Measurements from ENCODE around the gene HNF4A. TPM values are rescaled to one million over a fixed set of nuclear protein-coding genes. Genes with fewer than 3 reads are reported as not detected.

Gene HNF4A
- total RNA-seq, 1 donor from 2014 or later = not detected

DNA sequence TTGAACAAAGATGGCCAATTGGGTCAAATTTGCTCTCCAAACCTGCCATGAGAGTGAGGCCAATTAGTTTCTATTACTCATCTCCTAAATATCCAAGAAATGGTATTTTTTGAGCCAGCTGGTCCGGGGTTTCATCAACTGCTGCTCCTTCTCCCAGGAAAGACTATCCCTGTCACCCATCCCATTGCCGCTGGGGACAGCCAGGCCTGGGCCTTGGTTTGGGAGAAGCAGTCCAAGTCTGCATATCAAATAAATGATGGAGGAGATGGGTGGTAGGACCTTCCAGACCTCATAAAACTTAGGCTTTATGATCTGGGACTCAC lies 73.5 kb downstream of the HNF4A start:
- H3K9me3 ChIP-seq (ENCODE audit: control insufficient read depth in 3 of 3, low read length in 3 of 3) = no peaks in the 10 kb centered on the region
- peaks cover 11 to 20% (median 13%) of the 10 kb centered on the region in 3 donors for H3K27me3 ChIP-seq (ENCODE audit: control insufficient read depth in 3 of 3, insufficient read depth in 3 of 3, low read length in 3 of 3)

DNA sequence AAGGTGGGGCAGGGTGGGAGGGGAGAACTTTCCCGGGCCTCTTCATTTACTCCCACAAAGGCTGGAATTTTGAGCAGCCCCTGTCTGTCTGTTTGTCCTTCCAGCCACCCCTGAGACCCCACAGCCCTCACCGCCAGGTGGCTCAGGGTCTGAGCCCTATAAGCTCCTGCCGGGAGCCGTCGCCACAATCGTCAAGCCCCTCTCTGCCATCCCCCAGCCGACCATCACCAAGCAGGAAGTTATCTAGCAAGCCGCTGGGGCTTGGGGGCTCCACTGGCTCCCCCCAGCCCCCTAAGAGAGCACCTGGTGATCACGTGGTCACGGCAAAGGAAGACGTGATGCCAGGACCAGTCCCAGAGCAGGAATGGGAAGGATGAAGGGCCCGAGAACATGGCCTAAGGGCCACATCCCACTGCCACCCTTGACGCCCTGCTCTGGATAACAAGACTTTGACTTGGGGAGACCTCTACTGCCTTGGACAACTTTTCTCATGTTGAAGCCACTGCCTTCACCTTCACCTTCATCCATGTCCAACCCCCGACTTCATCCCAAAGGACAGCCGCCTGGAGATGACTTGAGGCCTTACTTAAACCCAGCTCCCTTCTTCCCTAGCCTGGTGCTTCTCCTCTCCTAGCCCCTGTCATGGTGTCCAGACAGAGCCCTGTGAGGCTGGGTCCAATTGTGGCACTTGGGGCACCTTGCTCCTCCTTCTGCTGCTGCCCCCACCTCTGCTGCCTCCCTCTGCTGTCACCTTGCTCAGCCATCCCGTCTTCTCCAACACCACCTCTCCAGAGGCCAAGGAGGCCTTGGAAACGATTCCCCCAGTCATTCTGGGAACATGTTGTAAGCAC lies 74.1 kb downstream of the HNF4A start:
- Histone ChIP-seq H3K4me1 (ENCODE audit: control insufficient read depth in 3 of 3, insufficient read depth in 3 of 3, low read length in 3 of 3) (no peaks in the 10 kb centered on the region), H3K4me3 (ENCODE audit: low read length in 3 of 3) (no peak overlapping the region), H3K27ac (ENCODE audit: low read depth, low read length) (no peak overlapping the region), H3K36me3 (ENCODE audit: control insufficient read depth in 3 of 3, insufficient read depth in 3 of 3, low read length in 3 of 3) (no peaks in the 10 kb centered on the region), H3K9me3 (ENCODE audit: control insufficient read depth in 3 of 3, low read length in 3 of 3) (no peaks in the 10 kb centered on the region), H3K27me3 (ENCODE audit: control insufficient read depth in 3 of 3, insufficient read depth in 3 of 3, low read length in 3 of 3) (peaks cover 10 to 14% (median 10%) of the 10 kb centered on the region in 3 donors), H3K9ac (ENCODE audit: low read depth in 1 of 3, low read length in 3 of 3) (no peak overlapping the region)

More for the DNA sequence above, 73.5 kb downstream of the HNF4A start:
- Histone ChIP-seq H3K4me1 (ENCODE audit: control insufficient read depth in 3 of 3, insufficient read depth in 3 of 3, low read length in 3 of 3) (no peaks in the 10 kb centered on the region), H3K9ac (ENCODE audit: low read depth in 1 of 3, low read length in 3 of 3) (no peak overlapping the region), H3K36me3 (ENCODE audit: control insufficient read depth in 3 of 3, insufficient read depth in 3 of 3, low read length in 3 of 3) (no peaks in the 10 kb centered on the region), H3K27ac (ENCODE audit: low read depth, low read length) (no peak overlapping the region), H3K4me3 (ENCODE audit: low read length in 3 of 3) (no peak overlapping the region)

DNA sequence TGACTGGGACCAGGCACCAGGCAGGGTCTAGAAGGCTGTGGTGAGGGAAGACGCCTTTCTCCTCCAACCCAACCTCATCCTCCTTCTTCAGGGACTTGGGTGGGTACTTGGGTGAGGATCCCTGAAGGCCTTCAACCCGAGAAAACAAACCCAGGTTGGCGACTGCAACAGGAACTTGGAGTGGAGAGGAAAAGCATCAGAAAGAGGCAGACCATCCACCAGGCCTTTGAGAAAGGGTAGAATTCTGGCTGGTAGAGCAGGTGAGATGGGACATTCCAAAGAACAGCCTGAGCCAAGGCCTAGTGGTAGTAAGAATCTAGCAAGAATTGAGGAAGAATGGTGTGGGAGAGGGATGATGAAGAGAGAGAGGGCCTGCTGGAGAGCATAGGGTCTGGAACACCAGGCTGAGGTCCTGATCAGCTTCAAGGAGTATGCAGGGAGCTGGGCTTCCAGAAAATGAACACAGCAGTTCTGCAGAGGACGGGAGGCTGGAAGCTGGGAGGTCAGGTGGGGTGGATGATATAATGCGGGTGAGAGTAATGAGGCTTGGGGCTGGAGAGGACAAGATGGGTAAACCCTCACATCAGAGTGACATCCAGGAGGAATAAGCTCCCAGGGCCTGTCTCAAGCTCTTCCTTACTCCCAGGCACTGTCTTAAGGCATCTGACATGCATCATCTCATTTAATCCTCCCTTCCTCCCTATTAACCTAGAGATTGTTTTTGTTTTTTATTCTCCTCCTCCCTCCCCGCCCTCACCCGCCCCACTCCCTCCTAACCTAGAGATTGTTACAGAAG lies 75.0 kb downstream of the HNF4A start:
- no peak overlapping the region for H3K9ac ChIP-seq (ENCODE audit: low read depth in 1 of 3, low read length in 3 of 3)
- no peaks in the 10 kb centered on the region for H3K36me3 ChIP-seq (ENCODE audit: control insufficient read depth in 3 of 3, insufficient read depth in 3 of 3, low read length in 3 of 3)
- no peaks in the 10 kb centered on the region for H3K4me1 ChIP-seq (ENCODE audit: control insufficient read depth in 3 of 3, insufficient read depth in 3 of 3, low read length in 3 of 3)
- H3K27me3 ChIP-seq (ENCODE audit: control insufficient read depth in 3 of 3, insufficient read depth in 3 of 3, low read length in 3 of 3) = peaks cover 10 to 14% (median 10%) of the 10 kb centered on the region in 3 donors
- H3K4me3 ChIP-seq (ENCODE audit: low read length in 3 of 3) = no peak overlapping the region
- H3K27ac ChIP-seq (ENCODE audit: low read depth, low read length) = no peak overlapping the region
- no peaks in the 10 kb centered on the region for H3K9me3 ChIP-seq (ENCODE audit: control insufficient read depth in 3 of 3, low read length in 3 of 3)

DNA sequence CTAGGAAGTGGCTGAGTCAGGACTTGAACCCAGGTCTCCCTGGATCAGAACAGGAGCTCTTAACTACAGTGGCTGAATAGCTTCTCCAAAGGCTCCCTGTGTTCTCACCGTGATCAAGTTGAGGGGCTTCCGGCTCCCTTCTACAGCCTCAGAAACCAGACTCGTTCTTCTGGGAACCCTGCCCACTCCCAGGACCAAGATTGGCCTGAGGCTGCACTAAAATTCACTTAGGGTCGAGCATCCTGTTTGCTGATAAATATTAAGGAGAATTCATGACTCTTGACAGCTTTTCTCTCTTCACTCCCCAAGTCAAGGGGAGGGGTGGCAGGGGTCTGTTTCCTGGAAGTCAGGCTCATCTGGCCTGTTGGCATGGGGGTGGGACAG lies 75.6 kb downstream of the HNF4A start:
- H3K4me1 ChIP-seq (ENCODE audit: control insufficient read depth in 3 of 3, insufficient read depth in 3 of 3, low read length in 3 of 3) = no peaks in the 10 kb centered on the region
- H3K36me3 ChIP-seq (ENCODE audit: control insufficient read depth in 3 of 3, insufficient read depth in 3 of 3, low read length in 3 of 3) = no peaks in the 10 kb centered on the region
- H3K9me3 ChIP-seq (ENCODE audit: control insufficient read depth in 3 of 3, low read length in 3 of 3) = no peaks in the 10 kb centered on the region
- H3K4me3 ChIP-seq (ENCODE audit: low read length in 3 of 3) = no peak overlapping the region
- H3K27ac ChIP-seq (ENCODE audit: low read depth, low read length) = no peak overlapping the region
- H3K27me3 ChIP-seq (ENCODE audit: control insufficient read depth in 3 of 3, insufficient read depth in 3 of 3, low read length in 3 of 3) = peaks cover 10 to 14% (median 10%) of the 10 kb centered on the region in 3 donors
- no peak overlapping the region for H3K9ac ChIP-seq (ENCODE audit: low read depth in 1 of 3, low read length in 3 of 3)

DNA sequence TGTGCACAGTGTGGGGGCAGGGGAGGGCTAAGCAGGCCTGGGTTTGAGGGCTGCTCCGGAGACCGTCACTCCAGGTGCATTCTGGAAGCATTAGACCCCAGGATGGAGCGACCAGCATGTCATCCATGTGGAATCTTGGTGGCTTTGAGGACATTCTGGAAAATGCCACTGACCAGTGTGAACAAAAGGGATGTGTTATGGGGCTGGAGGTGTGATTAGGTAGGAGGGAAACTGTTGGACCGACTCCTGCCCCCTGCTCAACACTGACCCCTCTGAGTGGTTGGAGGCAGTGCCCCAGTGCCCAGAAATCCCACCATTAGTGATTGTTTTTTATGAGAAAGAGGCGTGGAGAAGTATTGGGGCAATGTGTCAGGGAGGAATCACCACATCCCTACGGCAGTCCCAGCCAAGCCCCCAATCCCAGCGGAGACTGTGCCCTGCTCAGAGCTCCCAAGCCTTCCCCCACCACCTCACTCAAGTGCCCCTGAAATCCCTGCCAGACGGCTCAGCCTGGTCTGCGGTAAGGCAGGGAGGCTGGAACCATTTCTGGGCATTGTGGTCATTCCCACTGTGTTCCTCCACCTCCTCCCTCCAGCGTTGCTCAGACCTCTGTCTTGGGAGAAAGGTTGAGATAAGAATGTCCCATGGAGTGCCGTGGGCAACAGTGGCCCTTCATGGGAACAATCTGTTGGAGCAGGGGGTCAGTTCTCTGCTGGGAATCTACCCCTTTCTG lies 76.2 kb downstream of the HNF4A start:
- H3K4me1 ChIP-seq (ENCODE audit: control insufficient read depth in 3 of 3, insufficient read depth in 3 of 3, low read length in 3 of 3) = no peaks in the 10 kb centered on the region
- H3K27ac ChIP-seq (ENCODE audit: low read depth, low read length) = no peak overlapping the region
- peaks cover 10 to 14% (median 10%) of the 10 kb centered on the region in 3 donors for H3K27me3 ChIP-seq (ENCODE audit: control insufficient read depth in 3 of 3, insufficient read depth in 3 of 3, low read length in 3 of 3)
- no peaks in the 10 kb centered on the region for H3K36me3 ChIP-seq (ENCODE audit: control insufficient read depth in 3 of 3, insufficient read depth in 3 of 3, low read length in 3 of 3)
- no peak overlapping the region for H3K4me3 ChIP-seq (ENCODE audit: low read length in 3 of 3)
- H3K9me3 ChIP-seq (ENCODE audit: control insufficient read depth in 3 of 3, low read length in 3 of 3) = no peaks in the 10 kb centered on the region
- no peak overlapping the region for H3K9ac ChIP-seq (ENCODE audit: low read depth in 1 of 3, low read length in 3 of 3)

DNA sequence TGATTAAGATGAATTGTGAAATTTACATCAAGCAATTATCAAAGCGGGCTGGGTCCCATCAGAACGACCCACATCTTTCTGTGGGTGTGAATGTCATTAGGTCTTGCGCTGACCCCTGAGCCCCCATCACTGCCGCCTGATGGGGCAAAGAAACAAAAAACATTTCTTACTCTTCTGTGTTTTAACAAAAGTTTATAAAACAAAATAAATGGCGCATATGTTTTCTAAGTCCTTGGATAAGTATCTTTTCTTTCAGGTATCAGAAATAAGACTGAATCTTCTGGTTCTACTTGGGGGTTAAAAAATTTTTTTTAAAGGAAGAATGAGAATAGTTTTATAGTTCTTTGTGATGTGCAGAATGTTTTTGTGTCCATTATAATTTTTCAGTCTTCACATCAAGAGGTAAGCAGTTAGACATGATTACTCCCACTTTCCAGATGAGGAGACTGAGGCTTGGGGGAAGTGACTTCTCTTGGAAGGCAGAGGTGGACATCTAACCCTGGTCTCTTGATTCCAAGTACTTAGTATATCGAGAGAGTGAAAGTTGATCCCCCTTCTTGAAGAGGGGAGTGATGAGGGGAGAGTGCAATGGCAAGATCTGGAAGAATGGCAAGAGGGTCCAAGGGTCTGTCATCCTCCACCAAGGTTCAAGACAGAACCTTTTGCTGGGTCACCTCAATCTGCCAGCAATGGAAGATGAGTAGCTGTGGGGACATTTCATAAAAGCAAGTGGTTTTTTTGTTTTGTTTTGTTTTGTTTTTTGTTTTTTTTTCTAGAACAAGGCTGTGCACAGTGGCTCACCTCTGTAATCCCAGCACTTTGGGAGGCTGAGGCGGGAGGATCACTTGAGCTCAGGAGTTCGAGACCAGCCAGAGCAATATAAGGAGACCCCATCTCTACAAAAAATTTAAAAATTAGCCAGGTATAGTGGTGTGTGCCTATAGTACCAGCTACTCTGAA lies 77.4 kb downstream of the HNF4A start:
- H3K4me3 ChIP-seq (ENCODE audit: low read length in 3 of 3) = no peak overlapping the region
- no peak overlapping the region for H3K9ac ChIP-seq (ENCODE audit: low read depth in 1 of 3, low read length in 3 of 3)
- H3K4me1 ChIP-seq (ENCODE audit: control insufficient read depth in 3 of 3, insufficient read depth in 3 of 3, low read length in 3 of 3) = no peaks in the 10 kb centered on the region
- H3K27me3 ChIP-seq (ENCODE audit: control insufficient read depth in 3 of 3, insufficient read depth in 3 of 3, low read length in 3 of 3) = peaks cover 10 to 14% (median 10%) of the 10 kb centered on the region in 3 donors
- H3K36me3 ChIP-seq (ENCODE audit: control insufficient read depth in 3 of 3, insufficient read depth in 3 of 3, low read length in 3 of 3) = no peaks in the 10 kb centered on the region
- H3K27ac ChIP-seq (ENCODE audit: low read depth, low read length) = no peak overlapping the region
- no peaks in the 10 kb centered on the region for H3K9me3 ChIP-seq (ENCODE audit: control insufficient read depth in 3 of 3, low read length in 3 of 3)

DNA sequence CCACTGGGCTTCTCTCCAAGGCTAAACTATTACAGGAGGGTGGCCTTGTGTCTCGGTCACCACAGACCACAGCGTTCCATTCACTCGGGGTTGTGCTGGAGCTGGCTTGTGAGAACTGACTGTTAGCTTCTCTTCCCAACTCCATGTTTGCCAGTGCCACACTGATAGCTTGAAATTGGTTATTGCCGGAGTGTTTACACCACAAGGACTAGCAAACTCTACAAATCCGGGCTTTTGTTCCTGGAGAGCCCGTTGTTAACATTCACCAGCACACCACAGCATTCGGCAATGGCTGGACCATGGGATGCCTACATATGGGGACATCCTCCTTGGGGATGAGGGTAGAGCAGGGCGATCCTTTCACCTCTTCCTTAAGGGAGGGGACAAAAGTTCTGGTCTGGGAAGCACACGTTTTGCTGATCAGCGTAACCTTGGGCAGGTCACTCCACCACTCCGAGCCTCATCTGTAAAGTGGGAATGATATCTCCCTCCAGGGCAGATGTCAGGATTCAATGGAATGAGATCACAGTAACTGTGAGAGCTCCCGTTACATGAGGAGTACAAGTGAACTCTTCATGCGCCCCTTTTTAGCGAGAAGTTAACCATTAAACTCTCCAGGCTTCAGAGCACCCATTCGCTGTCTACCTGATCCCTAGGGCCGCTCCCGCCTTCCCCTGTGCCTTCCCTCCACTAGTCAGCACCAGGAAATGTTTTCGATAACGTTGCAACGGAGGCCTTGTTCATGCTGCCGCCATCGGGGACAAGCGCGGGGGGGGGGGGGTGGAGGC lies 78.4 kb downstream of the HNF4A start:
- no peaks in the 10 kb centered on the region for H3K9me3 ChIP-seq (ENCODE audit: control insufficient read depth in 3 of 3, low read length in 3 of 3)
- H3K36me3 ChIP-seq (ENCODE audit: control insufficient read depth in 3 of 3, insufficient read depth in 3 of 3, low read length in 3 of 3) = no peaks in the 10 kb centered on the region

DNA sequence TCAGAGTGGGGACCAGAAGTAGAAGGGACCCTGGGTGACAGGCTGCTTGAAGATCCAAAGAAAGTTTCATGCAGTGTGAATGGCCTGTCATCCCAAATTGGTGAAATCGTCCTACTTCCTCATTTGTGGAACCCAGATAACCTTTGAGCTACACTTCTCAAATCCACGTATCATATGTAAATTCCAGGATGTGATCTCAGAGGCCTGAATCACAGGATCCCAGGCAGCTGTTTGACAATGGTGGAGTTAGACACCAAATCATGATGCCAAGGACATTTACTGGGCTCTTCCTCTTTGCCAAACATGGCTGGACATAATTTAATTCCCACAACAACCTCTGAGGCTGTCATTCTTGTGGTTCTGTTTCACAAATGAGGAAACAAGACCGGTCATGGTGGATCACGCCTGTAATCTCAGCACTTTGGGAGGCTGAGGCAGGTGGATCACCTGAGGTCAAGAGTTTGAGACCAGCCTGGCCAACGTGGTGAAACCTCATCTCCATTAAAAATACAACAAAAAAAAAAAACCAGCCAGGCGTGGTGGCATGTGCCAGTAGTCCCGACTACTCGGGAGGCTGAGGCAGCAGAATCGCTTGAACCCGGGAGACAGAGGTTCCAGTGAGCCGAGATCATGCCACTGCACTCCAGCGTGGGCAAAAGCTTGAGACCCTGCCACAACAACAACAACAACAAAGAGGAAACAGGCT lies 80.3 kb downstream of the HNF4A start:
- no peak overlapping the region for H3K27ac ChIP-seq (ENCODE audit: low read depth, low read length)
- H3K9ac ChIP-seq (ENCODE audit: low read depth in 1 of 3, low read length in 3 of 3) = no peak overlapping the region
- peaks cover 5 to 10% (median 10%) of the 10 kb centered on the region in 3 donors for H3K27me3 ChIP-seq (ENCODE audit: control insufficient read depth in 3 of 3, insufficient read depth in 3 of 3, low read length in 3 of 3)
- no peak overlapping the region for H3K4me3 ChIP-seq (ENCODE audit: low read length in 3 of 3)
- H3K4me1 ChIP-seq (ENCODE audit: control insufficient read depth in 3 of 3, insufficient read depth in 3 of 3, low read length in 3 of 3) = no peaks in the 10 kb centered on the region
- H3K9me3 ChIP-seq (ENCODE audit: control insufficient read depth in 3 of 3, low read length in 3 of 3) = no peaks in the 10 kb centered on the region
- no peaks in the 10 kb centered on the region for H3K36me3 ChIP-seq (ENCODE audit: control insufficient read depth in 3 of 3, insufficient read depth in 3 of 3, low read length in 3 of 3)

More for the DNA sequence above, 78.4 kb downstream of the HNF4A start:
- Histone ChIP-seq H3K27ac (ENCODE audit: low read depth, low read length) (no peak overlapping the region), H3K27me3 (ENCODE audit: control insufficient read depth in 3 of 3, insufficient read depth in 3 of 3, low read length in 3 of 3) (peaks cover 10 to 14% (median 10%) of the 10 kb centered on the region in 3 donors), H3K9ac (ENCODE audit: low read depth in 1 of 3, low read length in 3 of 3) (no peak overlapping the region), H3K4me3 (ENCODE audit: low read length in 3 of 3) (no peak overlapping the region), H3K4me1 (ENCODE audit: control insufficient read depth in 3 of 3, insufficient read depth in 3 of 3, low read length in 3 of 3) (no peaks in the 10 kb centered on the region)

All from skeletal muscle tissue (tissue), 4 donors.